Measurements from ENCODE around the gene EXTL2.
"Not testable (repeated sequence)": the region's sequence is repeated elsewhere in the genome, so short reads cannot be mapped to it uniquely, and the experiment has no call there.

EXTL2 gene

DNA sequence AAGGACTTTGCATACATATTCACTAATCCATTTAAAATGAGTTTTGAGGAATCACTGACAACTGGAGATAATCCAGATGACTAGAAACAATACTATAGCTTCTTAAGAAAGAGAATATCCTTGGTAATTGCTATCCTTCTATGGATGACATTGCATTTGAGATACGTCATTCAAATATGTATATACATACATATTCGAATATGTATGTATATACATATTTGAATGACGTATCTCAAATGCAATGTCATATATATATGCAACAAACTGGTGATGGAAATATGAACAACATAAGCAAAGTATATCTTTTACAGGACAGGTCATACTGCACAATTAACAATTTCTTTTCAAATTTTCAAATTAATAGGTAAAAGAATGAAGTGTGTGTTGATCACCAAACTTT lies 41.7 kb downstream of the EXTL2 start:
- DNase-seq, result no peak

- no peak for DNase-seq
Measured at GRCh38 chr1:100851726-100852125, 42.9 kb downstream of the EXTL2 start.

DNA sequence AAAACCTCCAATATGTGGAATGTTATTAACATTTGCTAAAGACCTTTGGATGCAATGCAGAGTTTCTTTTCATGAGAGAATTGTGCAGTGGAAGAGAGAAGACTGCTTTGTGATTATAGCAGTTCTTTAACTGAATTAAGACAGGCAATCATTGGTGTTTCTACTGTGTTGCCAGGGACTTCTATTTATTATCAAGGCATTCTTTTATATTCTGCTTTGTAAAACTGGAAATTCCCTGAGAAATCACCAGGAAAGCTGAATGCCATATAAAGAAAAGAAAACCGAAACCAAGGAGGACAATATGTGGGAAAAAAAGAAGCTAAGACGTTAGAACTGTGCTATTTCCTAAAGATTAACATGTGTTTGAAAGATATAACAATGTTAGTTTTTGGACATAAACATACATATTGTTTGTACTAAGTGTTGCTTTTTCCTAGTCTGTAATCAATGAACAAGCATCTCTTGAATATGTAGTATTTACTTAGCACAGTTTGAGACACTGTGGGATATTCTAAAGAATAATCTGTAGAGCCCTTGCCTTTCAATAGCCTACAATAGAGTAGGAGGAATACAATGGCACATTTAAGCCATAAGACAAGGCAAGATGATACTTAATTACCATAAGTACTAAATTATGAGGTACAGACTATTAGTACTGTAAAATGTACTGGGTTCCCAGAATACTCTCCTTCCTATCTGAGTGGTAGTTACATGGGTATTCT lies 47.1 kb downstream of the EXTL2 start:
- peak; percentile 6 for DNase-seq

- not testable (repeated sequence) for DNase-seq
Measured at GRCh38 chr1:100843160-100843559, 51.5 kb downstream of the EXTL2 start.

GRCh38 chr1:100835866-100836842 lies 58.5 kb downstream of the EXTL2 start:
- no peak for DNase-seq

GRCh38 chr1:100834777-100835660 lies 59.6 kb downstream of the EXTL2 start:
- DNase-seq, result peak; percentile 21

DNA sequence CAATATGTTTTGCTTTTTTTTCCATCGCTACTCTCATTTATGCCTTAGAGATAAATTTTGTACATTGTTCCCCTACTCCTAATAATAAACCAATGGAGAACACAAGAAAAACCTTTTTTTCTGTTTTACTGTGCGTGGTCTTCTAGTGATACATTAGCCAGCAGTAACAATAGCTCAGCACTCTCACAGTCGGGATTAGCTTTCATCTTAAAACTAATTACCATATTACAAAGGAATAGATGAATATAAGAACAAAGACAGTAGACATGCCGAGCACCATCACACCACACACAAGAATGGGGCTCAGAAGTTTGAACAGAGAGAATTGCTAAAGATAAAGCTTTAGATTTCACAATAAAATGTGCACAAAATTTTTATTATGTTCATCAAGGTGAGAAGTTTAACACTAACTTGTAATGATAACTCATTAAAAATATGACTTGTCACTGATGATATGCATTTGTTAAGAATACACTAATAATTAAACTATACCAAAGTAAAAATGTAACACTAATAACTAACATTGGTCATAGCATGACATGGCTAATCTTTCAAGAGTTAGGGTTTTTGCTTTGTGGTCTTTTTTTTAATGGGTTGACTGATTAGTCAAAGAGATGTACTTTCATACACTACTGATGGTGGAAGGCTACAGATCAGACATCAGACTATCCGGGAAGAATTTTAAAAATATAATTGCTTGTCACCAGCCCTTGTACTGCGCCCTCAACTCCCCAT lies 61.8 kb downstream of the EXTL2 start:
- DNase-seq, result no peak

DNA sequence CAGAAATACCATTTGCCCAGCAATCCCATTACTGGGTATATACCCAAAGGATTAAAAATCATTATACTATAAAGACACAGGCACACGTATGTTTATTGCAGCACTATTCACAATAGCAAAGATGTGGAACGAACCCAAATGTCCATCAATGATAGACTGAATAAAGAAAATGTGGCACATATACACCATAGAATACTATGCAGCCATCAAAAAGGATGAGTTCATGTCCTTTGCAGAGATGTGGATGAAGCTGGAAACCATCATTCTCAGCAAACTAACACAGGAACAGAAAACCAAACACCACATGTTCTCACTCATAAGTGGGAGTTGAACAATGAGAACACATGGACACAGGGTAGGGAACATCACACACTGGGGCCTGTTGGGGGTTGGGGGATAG lies 69.0 kb downstream of the EXTL2 start:
- DNase-seq, result not testable (repeated sequence)
